Activated T-helper 1 cell treated with anti-CD3 and anti-CD28 coated beads, Interleukin-12 subunit alpha, Interleukin-12 subunit beta, Interleukin-2, Interleukin-4 antibody, amounts not matched to agents 30 ng/mL and 10 ng/mL and 1 ng/mL, durations not matched to agents 14 hours and 24 hours and 36 hours (primary cell): ENCODE results near the gene ZIC1. TPM values are rescaled to one million over a fixed set of nuclear protein-coding genes. Genes with fewer than 3 reads are reported as not detected.

Experiments used
- DNase-seq: peaks from one replicate; pipeline ENCODE4 v3.0.0; 2021; ENCODE audit warnings: low spot score
- H3K27ac Mint-ChIP-seq: one replicate; pipeline ENCODE4 v1.8.0; 2021; ENCODE audit warnings: mild to moderate bottlenecking, mixed read lengths
- H3K27me3 Mint-ChIP-seq: one replicate; pipeline ENCODE4 v1.8.0; 2022; ENCODE audit warnings: mild to moderate bottlenecking, moderate library complexity, mixed read lengths; ENCODE audit not compliant: insufficient read depth
- H3K36me3 Mint-ChIP-seq: one replicate; pipeline ENCODE4 v1.8.0; 2021; ENCODE audit warnings: low read depth, mixed read lengths
- H3K4me1 Mint-ChIP-seq: one replicate; pipeline ENCODE4 v1.8.0; 2021; ENCODE audit warnings: low read depth, mixed read lengths
- H3K4me3 Mint-ChIP-seq: one replicate; pipeline ENCODE4 v1.8.0; 2021; ENCODE audit warnings: mild to moderate bottlenecking, moderate library complexity, mixed read lengths
- H3K9me3 Mint-ChIP-seq: one replicate; pipeline ENCODE4 v1.8.0; 2021; ENCODE audit warnings: mixed read lengths
- intact Hi-C: fragments of 100-400 bp; cut with micrococcal nuclease; formaldehyde crosslinking; loops from one replicate; pipeline ENCODE4 v1.15.1; 2024
- total RNA-seq: library from RNA; stranded (reverse); gene quantifications from 2 replicates; pipeline ENCODE4 v1.2.3, GENCODE V29; 2022

ZIC1 gene
- total RNA-seq, 1 donor from 2014 or later: not detected

- no peak overlapping the region for H3K27ac Mint-ChIP-seq
- peaks cover 31% of the 10 kb centered on the region for H3K27me3 Mint-ChIP-seq
- no peak for DNase-seq
- H3K36me3 Mint-ChIP-seq: peaks cover 3% of the 10 kb centered on the region
- peaks cover 11% of the 10 kb centered on the region for H3K9me3 Mint-ChIP-seq
- intact Hi-C loops: no loop called here
- no peaks in the 10 kb centered on the region for H3K4me1 Mint-ChIP-seq
- H3K4me3 Mint-ChIP-seq: no peak overlapping the region
These were observed 5.7 kb upstream of the ZIC1 start for GRCh38 chr3:147403511-147403910.

- no peaks in the 10 kb centered on the region for H3K4me1 Mint-ChIP-seq
- H3K4me3 Mint-ChIP-seq: no peak overlapping the region
- H3K27me3 Mint-ChIP-seq: peaks cover 38% of the 10 kb centered on the region
- DNase-seq: no peak
- H3K9me3 Mint-ChIP-seq: peaks cover 14% of the 10 kb centered on the region
- no peak overlapping the region for H3K27ac Mint-ChIP-seq
- intact Hi-C loops: no loop called here
- peaks cover 3% of the 10 kb centered on the region for H3K36me3 Mint-ChIP-seq
These were observed 5.0 kb upstream of the ZIC1 start for GRCh38 chr3:147404000-147404799.

- H3K27me3 Mint-ChIP-seq: peaks cover 39% of the 10 kb centered on the region
These were observed 4.3 kb upstream of the ZIC1 start for GRCh38 chr3:147404800-147405230.

GRCh38 chr3:147405231-147406027 lies 3.7 kb upstream of the ZIC1 start:
- Mint-ChIP-seq H3K4me1 (no peaks in the 10 kb centered on the region), H3K27me3 (peaks cover 41% of the 10 kb centered on the region), H3K4me3 (no peak overlapping the region), H3K9me3 (peaks cover 14% of the 10 kb centered on the region), H3K27ac (no peak overlapping the region), H3K36me3 (peaks cover 3% of the 10 kb centered on the region)
- intact Hi-C loops: no loop called here
- DNase-seq: no peak

More at GRCh38 chr3:147404800-147405230, 4.3 kb upstream of the ZIC1 start:
- Mint-ChIP-seq H3K27ac (no peak overlapping the region), H3K9me3 (peaks cover 14% of the 10 kb centered on the region), H3K36me3 (peaks cover 3% of the 10 kb centered on the region), H3K4me3 (no peak overlapping the region), H3K4me1 (no peaks in the 10 kb centered on the region)
- DNase-seq: no peak
- intact Hi-C loops: no loop called here

- Mint-ChIP-seq H3K36me3 (peaks cover 3% of the 10 kb centered on the region), H3K27ac (no peak within 1 kb of the TSS), H3K27me3 (peaks cover 50% of the 10 kb centered on the region), H3K4me3 (no peak within 1 kb of the TSS), H3K9me3 (peaks cover 14% of the 10 kb centered on the region), H3K4me1 (no peaks in the 10 kb centered on the region)
- intact Hi-C loops: no loop called here
- no peak for DNase-seq
These were observed 2.9 kb upstream of the ZIC1 start, which contains the start of gene ZIC4 for GRCh38 chr3:147406028-147406931. Gene ZIC4, minus strand, starts transcription at chr3:147406543. Its CDS starts 3,746 bp downstream, at chr3:147402797.

GRCh38 chr3:147407114-147407497 lies 2.1 kb upstream of the ZIC1 start:
- Mint-ChIP-seq H3K9me3 (peaks cover 14% of the 10 kb centered on the region), H3K36me3 (peaks cover 3% of the 10 kb centered on the region), H3K27ac (no peak overlapping the region), H3K27me3 (peaks cover 56% of the 10 kb centered on the region), H3K4me1 (no peaks in the 10 kb centered on the region), H3K4me3 (no peak overlapping the region)
- intact Hi-C loops: no loop called here
- DNase-seq: no peak

GRCh38 chr3:147407498-147408187 lies 1.5 kb upstream of the ZIC1 start:
- Mint-ChIP-seq H3K36me3 (peaks cover 3% of the 10 kb centered on the region), H3K4me3 (no peak overlapping the region), H3K9me3 (peaks cover 14% of the 10 kb centered on the region), H3K4me1 (no peaks in the 10 kb centered on the region), H3K27ac (peak overlapping the region; percentile 92), H3K27me3 (peaks cover 61% of the 10 kb centered on the region)
- intact Hi-C loops: no loop called here
- DNase-seq: no peak

- no peak for DNase-seq
- peaks cover 4% of the 10 kb centered on the region for H3K36me3 Mint-ChIP-seq
- intact Hi-C loops: no loop called here
- peaks cover 17% of the 10 kb centered on the region for H3K9me3 Mint-ChIP-seq
- H3K27ac Mint-ChIP-seq: peak overlapping the region; percentile 92
- H3K4me3 Mint-ChIP-seq: peak overlapping the region; percentile 51
- peaks cover 67% of the 10 kb centered on the region for H3K27me3 Mint-ChIP-seq
- H3K4me1 Mint-ChIP-seq: peaks cover 3% of the 10 kb centered on the region
These were observed 721 bp upstream of the ZIC1 start for GRCh38 chr3:147408188-147409100.

- peaks cover 5% of the 10 kb centered on the region for H3K36me3 Mint-ChIP-seq
- DNase-seq: no peak
- H3K27me3 Mint-ChIP-seq: peaks cover 76% of the 10 kb centered on the region
- no peak overlapping the region for H3K4me3 Mint-ChIP-seq
- peaks cover 6% of the 10 kb centered on the region for H3K4me1 Mint-ChIP-seq
- intact Hi-C loops: loop anchor here (1.0 kb wide), 1 partner anchor 19 kb away; no protein-coding TSS in a partner anchor
- no peak overlapping the region for H3K27ac Mint-ChIP-seq
- H3K9me3 Mint-ChIP-seq: peaks cover 19% of the 10 kb centered on the region
These were observed 956 bp downstream of the ZIC1 start for GRCh38 chr3:147410116-147410525.

- intact Hi-C loops: loop anchor here (1.0 kb wide), 1 partner anchor 19 kb away; no protein-coding TSS in a partner anchor
- Mint-ChIP-seq H3K36me3 (peaks cover 5% of the 10 kb centered on the region), H3K27ac (peak overlapping the region; percentile 69), H3K4me3 (peak overlapping the region; percentile 37), H3K9me3 (peaks cover 19% of the 10 kb centered on the region), H3K4me1 (peaks cover 6% of the 10 kb centered on the region), H3K27me3 (peaks cover 73% of the 10 kb centered on the region)
- no peak for DNase-seq
These were observed 1.5 kb downstream of the ZIC1 start for GRCh38 chr3:147410526-147411237.
